ENCODE measurements around the gene HDAC1.

The HDAC1 gene

DNA sequence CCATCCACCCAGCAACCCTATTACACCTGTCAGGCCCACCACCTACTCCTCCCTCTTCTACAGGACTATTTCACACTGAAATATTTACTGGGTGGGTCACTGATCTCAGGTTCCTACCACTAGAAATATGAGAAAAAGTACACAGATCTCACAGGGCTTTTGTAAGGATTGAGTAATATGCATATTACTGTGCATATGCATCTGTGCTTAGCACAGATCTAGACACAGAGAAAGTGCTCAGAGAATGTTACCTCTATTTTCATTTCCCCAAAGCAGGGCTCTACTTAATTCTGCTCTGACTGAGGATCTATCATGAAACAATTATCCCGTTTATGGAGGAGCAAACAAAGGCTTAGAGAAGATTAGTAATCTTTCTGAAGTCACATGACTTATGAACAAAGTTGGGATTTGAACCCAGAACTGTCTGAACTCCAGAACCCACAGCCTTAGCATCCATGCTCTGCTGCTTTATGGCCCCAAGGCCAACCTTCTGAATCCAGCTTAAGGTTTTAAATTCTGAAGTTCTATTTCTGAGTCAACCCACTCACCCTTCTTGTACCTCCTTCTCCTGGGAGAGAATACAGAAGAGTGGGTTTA lies 82.2 kb downstream of the HDAC1 start:
- DNase-seq (ENCODE audit: low spot score): no peak

DNA sequence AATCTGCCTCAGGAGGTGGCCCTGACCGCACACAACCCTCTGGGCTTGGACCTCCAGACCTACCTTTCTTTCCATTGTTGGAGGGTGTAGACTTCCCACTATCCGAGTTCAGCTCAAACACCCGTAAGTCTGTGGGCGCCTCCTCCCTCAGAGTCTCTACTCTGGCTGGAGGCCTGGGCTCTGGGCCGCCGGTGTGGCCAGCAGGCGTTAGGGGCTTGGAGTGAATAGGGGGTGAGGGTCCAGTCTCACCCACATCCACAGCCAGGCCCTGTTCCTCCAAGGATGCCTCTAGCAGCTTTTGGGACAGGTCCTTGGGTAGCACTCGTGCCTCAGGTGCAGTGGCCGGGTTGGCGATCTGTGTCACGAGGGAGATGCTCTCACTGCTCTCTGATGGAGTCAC lies 84.3 kb downstream of the HDAC1 start:
- DNase-seq (ENCODE audit: low spot score): no peak

DNA sequence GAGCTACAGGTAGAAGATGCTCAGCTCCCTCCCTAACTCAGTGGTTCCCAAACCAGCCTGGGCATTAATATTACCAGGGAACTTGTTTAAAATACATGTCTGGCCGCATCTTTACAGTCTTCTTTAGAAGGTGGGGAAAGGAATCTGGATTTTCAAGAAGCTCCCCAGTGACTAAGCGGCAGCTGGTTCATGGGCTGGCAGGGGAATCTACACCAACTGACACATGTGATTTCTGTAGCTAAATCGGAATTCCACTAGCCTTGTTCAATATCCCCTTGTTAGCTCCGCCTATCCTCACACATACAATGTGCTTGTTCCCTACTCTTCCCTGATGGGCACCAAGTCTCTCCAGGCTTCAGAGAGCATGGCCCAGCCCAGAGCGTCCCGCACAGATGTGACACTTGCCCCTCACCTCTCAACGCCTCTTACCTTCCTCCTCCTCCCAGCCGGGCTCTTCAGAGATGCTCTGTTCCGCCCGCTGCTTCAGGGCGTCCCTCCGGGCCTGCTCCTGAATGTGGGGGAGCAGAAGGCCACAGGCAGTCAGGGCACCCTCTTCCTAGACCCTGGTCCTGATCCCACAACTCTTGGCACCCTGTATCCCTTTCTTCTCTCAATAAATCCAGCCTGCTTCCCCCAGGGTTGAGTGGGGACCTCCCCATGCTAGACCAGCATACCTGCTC lies 85.8 kb downstream of the HDAC1 start:
- DNase-seq (ENCODE audit: low spot score): no peak

DNA sequence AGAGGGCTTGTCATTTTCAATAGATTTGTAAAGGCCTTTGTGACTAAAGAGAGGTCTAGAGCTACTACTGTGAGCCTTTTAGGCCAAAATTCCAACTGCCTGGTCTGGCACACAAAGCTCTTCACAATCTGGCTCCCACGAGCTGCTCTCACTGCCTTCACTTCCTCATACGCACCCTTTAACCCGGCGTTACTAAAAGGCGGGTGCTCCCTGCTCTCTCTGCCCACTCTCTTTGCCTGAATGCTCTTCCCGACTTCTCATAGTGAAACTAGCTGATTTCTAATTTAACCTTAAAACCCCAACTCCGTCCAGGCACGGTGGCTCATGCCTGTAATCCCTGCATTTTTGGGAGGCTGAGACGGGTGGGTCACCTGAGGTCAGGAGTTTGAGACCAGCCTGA lies 88.2 kb downstream of the HDAC1 start:
- no peak for DNase-seq (ENCODE audit: low spot score)

All from pons (tissue), 1 donor.